BE2C (cell line): ENCODE measurements around the gene RPS19BP1.
"Not testable (repeated sequence)": the region's sequence is repeated elsewhere in the genome, so short reads cannot be mapped to it uniquely, and the experiment has no call there.

Experiments
- DNase-seq: peaks from one replicate; pipeline ENCODE4 v3.0.0-alpha.2; 2020
- H3K27me3 ChIP-seq: fragments of 250-450 bp; sonication (Bioruptor Pico); 2 replicates; pipeline ENCODE4 v1.5.1; 2020; ENCODE audit warnings: mild to moderate bottlenecking
- H3K36me3 ChIP-seq: fragments of 250-450 bp; sonication (Bioruptor Pico); 2 replicates; pipeline ENCODE4 v1.5.1; 2020; ENCODE audit warnings: mild to moderate bottlenecking
- H3K4me1 ChIP-seq: fragments of 250-450 bp; sonication (Bioruptor Pico); 2 replicates; pipeline ENCODE4 v1.5.1; 2020
- H3K4me3 ChIP-seq: 2 replicates; pipeline ENCODE4 v1.5.1; 2011; ENCODE audit warnings: low read depth, low read length
- H3K9me3 ChIP-seq: fragments of 250-450 bp; sonication (Bioruptor Pico); 2 replicates; pipeline ENCODE4 v1.5.1; 2020
- TF ChIP-seq, protein P1 (sequence below): IDR thresholded peaks from 2 replicates; pipeline ENCODE4 v1.5.1; 2012; ENCODE audit warnings: mild to moderate bottlenecking, low read depth, low read length

The RPS19BP1 gene

GRCh38 chr22:39524753-39525657 lies 7.5 kb downstream of the RPS19BP1 start:
- TF ChIP-seq, protein P1, sequence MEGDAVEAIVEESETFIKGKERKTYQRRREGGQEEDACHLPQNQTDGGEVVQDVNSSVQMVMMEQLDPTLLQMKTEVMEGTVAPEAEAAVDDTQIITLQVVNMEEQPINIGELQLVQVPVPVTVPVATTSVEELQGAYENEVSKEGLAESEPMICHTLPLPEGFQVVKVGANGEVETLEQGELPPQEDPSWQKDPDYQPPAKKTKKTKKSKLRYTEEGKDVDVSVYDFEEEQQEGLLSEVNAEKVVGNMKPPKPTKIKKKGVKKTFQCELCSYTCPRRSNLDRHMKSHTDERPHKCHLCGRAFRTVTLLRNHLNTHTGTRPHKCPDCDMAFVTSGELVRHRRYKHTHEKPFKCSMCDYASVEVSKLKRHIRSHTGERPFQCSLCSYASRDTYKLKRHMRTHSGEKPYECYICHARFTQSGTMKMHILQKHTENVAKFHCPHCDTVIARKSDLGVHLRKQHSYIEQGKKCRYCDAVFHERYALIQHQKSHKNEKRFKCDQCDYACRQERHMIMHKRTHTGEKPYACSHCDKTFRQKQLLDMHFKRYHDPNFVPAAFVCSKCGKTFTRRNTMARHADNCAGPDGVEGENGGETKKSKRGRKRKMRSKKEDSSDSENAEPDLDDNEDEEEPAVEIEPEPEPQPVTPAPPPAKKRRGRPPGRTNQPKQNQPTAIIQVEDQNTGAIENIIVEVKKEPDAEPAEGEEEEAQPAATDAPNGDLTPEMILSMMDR, result no peak
- no peaks in the 10 kb centered on the region for H3K27me3 ChIP-seq
- H3K4me3 ChIP-seq, result no peak overlapping the region
- H3K4me1 ChIP-seq, result peaks cover 23% of the 10 kb centered on the region
- no peaks in the 10 kb centered on the region for H3K9me3 ChIP-seq
- peaks cover 73% of the 10 kb centered on the region for H3K36me3 ChIP-seq
- no peak for DNase-seq

- no peak overlapping the region; the same call in 1 of the 2 replicates for H3K4me3 ChIP-seq
- no peaks in the 10 kb centered on the region for H3K27me3 ChIP-seq
- H3K36me3 ChIP-seq, result peaks cover 65% of the 10 kb centered on the region
- H3K4me1 ChIP-seq, result peaks cover 23% of the 10 kb centered on the region
- TF ChIP-seq, protein P1, result no peak
- H3K9me3 ChIP-seq, result no peaks in the 10 kb centered on the region
- no peak for DNase-seq
These were observed 8.3 kb downstream of the RPS19BP1 start for GRCh38 chr22:39524089-39524752.

GRCh38 chr22:39522567-39523300 lies 9.8 kb downstream of the RPS19BP1 start:
- H3K36me3 ChIP-seq, result peaks cover 57% of the 10 kb centered on the region
- no peaks in the 10 kb centered on the region for H3K9me3 ChIP-seq
- H3K4me1 ChIP-seq, result peaks cover 15% of the 10 kb centered on the region
- no peaks in the 10 kb centered on the region for H3K27me3 ChIP-seq
- TF ChIP-seq, protein P1, result no peak
- peak; percentile 52 for DNase-seq
- H3K4me3 ChIP-seq, result peak overlapping the region; percentile 98

- H3K36me3 ChIP-seq, result peaks cover 64% of the 10 kb centered on the region
- peak overlapping the region; percentile 98 for H3K4me3 ChIP-seq
- not testable (repeated sequence) for H3K27me3 ChIP-seq, H3K4me1 ChIP-seq, H3K9me3 ChIP-seq, DNase-seq
These were observed 10.5 kb downstream of the RPS19BP1 start for GRCh38 chr22:39522091-39522490.

GRCh38 chr22:39521106-39521885 lies 11.3 kb downstream of the RPS19BP1 start:
- peaks cover 69% of the 10 kb centered on the region for H3K36me3 ChIP-seq
- DNase-seq, H3K9me3 ChIP-seq, H3K4me1 ChIP-seq, H3K27me3 ChIP-seq: not testable (repeated sequence)
- peak overlapping the region; percentile 98 for H3K4me3 ChIP-seq

- Histone ChIP-seq H3K4me1 (peaks cover 7% of the 10 kb centered on the region), H3K4me3 (peak within 1 kb of the TSS; percentile 98), H3K36me3 (peaks cover 77% of the 10 kb centered on the region), H3K27me3 (no peaks in the 10 kb centered on the region), H3K9me3 (no peaks in the 10 kb centered on the region)
- TF ChIP-seq, protein P1, result no peak
- DNase-seq, result peak; percentile 89
These were observed 12.1 kb downstream of the RPS19BP1 start, which contains the start of gene ATF4 for GRCh38 chr22:39520226-39521105. ATF4 (plus strand) TSS chr22:39520562; CDS start chr22:39521446, 884 bp downstream.
